ENCODE data around the gene KRT83. TPM values are rescaled to one million over a fixed set of nuclear protein-coding genes. Genes with fewer than 3 reads are reported as not detected.
A peak's percentile ranks its signal among the peaks of the same experiment; 100 is the strongest.

The KRT83 gene
- total RNA-seq, 1 donor = not detected

GRCh38 chr12:52367876-52368275 lies 46.7 kb upstream of the KRT83 start:
- no peaks in the 10 kb centered on the region for H3K36me3 ChIP-seq (ENCODE audit: insufficient read depth, low read length)
- H3K4me1 ChIP-seq (ENCODE audit: insufficient read depth, low read length) = peaks cover 9% of the 10 kb centered on the region
- H3K9me3 ChIP-seq (ENCODE audit: low read depth, low read length) = no peaks in the 10 kb centered on the region
- H3K4me3 ChIP-seq (ENCODE audit: insufficient read depth, low read length) = no peak overlapping the region
- no peak overlapping the region for H2AFZ ChIP-seq (ENCODE audit: low read length)
- no peaks in the 10 kb centered on the region for H4K20me1 ChIP-seq (ENCODE audit: insufficient read depth, low read length)
- peaks cover 22% of the 10 kb centered on the region for H3K27me3 ChIP-seq (ENCODE audit: insufficient read depth, low read length)
- H3K4me2 ChIP-seq (ENCODE audit: insufficient read depth, low read length) = no peak overlapping the region
- no peak for TF ChIP-seq CTCF (IDR thresholded peaks at IDR 0.05; ENCODE audit: extremely low read depth, low read depth, low read length)
- no peaks in the 10 kb centered on the region for H3K79me2 ChIP-seq (ENCODE audit: insufficient read depth, low read length)
- peak; percentile 48 for DNase-seq (ENCODE audit: insufficient read length, low spot score, missing footprints)
- H3K27ac ChIP-seq (ENCODE audit: low read depth, low read length) = no peak overlapping the region

- no peak within 1 kb of the TSS for H3K4me3 ChIP-seq (ENCODE audit: insufficient read depth, low read length)
- H4K20me1 ChIP-seq (ENCODE audit: insufficient read depth, low read length) = no peaks in the 10 kb centered on the region
- peaks cover 23% of the 10 kb centered on the region for H3K27me3 ChIP-seq (ENCODE audit: insufficient read depth, low read length)
- H3K79me2 ChIP-seq (ENCODE audit: insufficient read depth, low read length) = no peaks in the 10 kb centered on the region
- no peak within 1 kb of the TSS for H2AFZ ChIP-seq (ENCODE audit: low read length)
- DNase-seq (ENCODE audit: insufficient read length, low spot score, missing footprints) = peak; percentile 50
- no peak for TF ChIP-seq CTCF (IDR thresholded peaks at IDR 0.05; ENCODE audit: extremely low read depth, low read depth, low read length)
- H3K4me2 ChIP-seq (ENCODE audit: insufficient read depth, low read length) = no peak within 1 kb of the TSS
- H3K9me3 ChIP-seq (ENCODE audit: low read depth, low read length) = no peaks in the 10 kb centered on the region
- no peaks in the 10 kb centered on the region for H3K36me3 ChIP-seq (ENCODE audit: insufficient read depth, low read length)
- peaks cover 9% of the 10 kb centered on the region for H3K4me1 ChIP-seq (ENCODE audit: insufficient read depth, low read length)
- no peak within 1 kb of the TSS for H3K27ac ChIP-seq (ENCODE audit: low read depth, low read length)
These were observed 45.7 kb upstream of the KRT83 start, which contains the start of gene KRT85 for GRCh38 chr12:52366738-52367485. KRT85 (minus strand) TSS chr12:52367481; CDS start chr12:52367405, 76 bp downstream.

GRCh38 chr12:52364901-52365489 lies 43.8 kb upstream of the KRT83 start:
- peaks cover 26% of the 10 kb centered on the region for H3K27me3 ChIP-seq (ENCODE audit: insufficient read depth, low read length)

More at GRCh38 chr12:52364901-52365489, 43.8 kb upstream of the KRT83 start:
- H3K27ac ChIP-seq (ENCODE audit: low read depth, low read length) = no peak overlapping the region
- no peaks in the 10 kb centered on the region for H3K36me3 ChIP-seq (ENCODE audit: insufficient read depth, low read length)
- H2AFZ ChIP-seq (ENCODE audit: low read length) = no peak overlapping the region
- DNase-seq (ENCODE audit: insufficient read length, low spot score, missing footprints) = peak; percentile 63
- H3K9me3 ChIP-seq (ENCODE audit: low read depth, low read length) = no peaks in the 10 kb centered on the region
- no peaks in the 10 kb centered on the region for H3K4me1 ChIP-seq (ENCODE audit: insufficient read depth, low read length)
- no peak for TF ChIP-seq CTCF (IDR thresholded peaks at IDR 0.05; ENCODE audit: extremely low read depth, low read depth, low read length)
- no peaks in the 10 kb centered on the region for H4K20me1 ChIP-seq (ENCODE audit: insufficient read depth, low read length)
- H3K79me2 ChIP-seq (ENCODE audit: insufficient read depth, low read length) = no peaks in the 10 kb centered on the region
- H3K4me2 ChIP-seq (ENCODE audit: insufficient read depth, low read length) = no peak overlapping the region
- no peak overlapping the region for H3K4me3 ChIP-seq (ENCODE audit: insufficient read depth, low read length)
